AG09309 (cell line): ENCODE measurements around the gene ZNF787.
"Not testable (repeated sequence)": the region's sequence is repeated elsewhere in the genome, so short reads cannot be mapped to it uniquely, and the experiment has no call there.

ENCODE experiments used
- DNase-seq: peaks from one replicate; pipeline ENCODE4 v3.0.0-alpha.2; 2010; ENCODE audit warnings: low read depth
- H3K4me3 ChIP-seq: 2 replicates; pipeline ENCODE4 v1.5.1; 2011; ENCODE audit warnings: mild to moderate bottlenecking, low read depth, low read length, moderate library complexity; ENCODE audit not compliant: control insufficient read depth
- TF ChIP-seq, protein P1 (sequence below): IDR thresholded peaks from 2 replicates; pipeline ENCODE4 v1.5.1; 2011; ENCODE audit warnings: mild to moderate bottlenecking, low read depth, low read length, inconsistent platforms; ENCODE audit not compliant: insufficient read depth, control insufficient read depth; ENCODE audit errors: missing control alignments

The ZNF787 gene

DNA sequence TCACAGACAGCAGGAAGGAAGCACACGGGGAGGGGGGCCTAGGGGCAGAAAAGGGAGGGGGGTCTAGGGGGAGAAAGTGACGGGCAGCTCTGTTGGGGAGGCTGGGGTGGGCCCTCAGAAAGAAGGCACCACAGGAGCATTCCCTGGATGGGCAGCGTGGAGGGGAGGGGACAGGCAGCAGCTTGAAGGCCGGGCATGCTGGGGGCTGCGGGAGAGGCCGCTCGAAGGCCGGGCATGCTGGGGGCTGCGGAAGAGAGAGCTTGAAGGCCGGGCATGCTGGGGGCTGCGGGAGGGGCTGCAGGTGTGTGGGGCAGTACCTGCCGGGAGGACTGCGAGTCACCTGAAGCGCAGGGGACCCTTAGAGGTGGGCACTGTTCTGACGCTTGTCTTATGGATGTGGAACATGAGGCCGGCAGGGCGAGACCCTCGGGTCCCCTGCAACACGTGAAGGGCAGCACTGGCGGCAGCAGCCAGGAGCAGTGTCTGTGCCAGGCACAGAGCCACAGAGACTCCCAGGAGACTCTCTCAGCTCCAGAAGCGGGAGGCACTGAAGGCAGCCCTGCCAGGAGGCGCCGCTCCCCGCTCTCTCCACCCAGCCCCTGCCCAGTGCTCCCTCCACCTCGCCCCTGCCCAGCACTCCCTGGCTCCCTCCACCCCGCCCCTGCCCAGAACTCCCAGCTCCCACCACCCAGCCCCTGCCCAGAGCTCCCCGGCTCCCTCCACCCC is 13.3 kb downstream of the ZNF787 start:
- no peak for DNase-seq
- H3K4me3 ChIP-seq = no peak overlapping the region
- TF ChIP-seq, protein P1, sequence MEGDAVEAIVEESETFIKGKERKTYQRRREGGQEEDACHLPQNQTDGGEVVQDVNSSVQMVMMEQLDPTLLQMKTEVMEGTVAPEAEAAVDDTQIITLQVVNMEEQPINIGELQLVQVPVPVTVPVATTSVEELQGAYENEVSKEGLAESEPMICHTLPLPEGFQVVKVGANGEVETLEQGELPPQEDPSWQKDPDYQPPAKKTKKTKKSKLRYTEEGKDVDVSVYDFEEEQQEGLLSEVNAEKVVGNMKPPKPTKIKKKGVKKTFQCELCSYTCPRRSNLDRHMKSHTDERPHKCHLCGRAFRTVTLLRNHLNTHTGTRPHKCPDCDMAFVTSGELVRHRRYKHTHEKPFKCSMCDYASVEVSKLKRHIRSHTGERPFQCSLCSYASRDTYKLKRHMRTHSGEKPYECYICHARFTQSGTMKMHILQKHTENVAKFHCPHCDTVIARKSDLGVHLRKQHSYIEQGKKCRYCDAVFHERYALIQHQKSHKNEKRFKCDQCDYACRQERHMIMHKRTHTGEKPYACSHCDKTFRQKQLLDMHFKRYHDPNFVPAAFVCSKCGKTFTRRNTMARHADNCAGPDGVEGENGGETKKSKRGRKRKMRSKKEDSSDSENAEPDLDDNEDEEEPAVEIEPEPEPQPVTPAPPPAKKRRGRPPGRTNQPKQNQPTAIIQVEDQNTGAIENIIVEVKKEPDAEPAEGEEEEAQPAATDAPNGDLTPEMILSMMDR = no peak

DNA sequence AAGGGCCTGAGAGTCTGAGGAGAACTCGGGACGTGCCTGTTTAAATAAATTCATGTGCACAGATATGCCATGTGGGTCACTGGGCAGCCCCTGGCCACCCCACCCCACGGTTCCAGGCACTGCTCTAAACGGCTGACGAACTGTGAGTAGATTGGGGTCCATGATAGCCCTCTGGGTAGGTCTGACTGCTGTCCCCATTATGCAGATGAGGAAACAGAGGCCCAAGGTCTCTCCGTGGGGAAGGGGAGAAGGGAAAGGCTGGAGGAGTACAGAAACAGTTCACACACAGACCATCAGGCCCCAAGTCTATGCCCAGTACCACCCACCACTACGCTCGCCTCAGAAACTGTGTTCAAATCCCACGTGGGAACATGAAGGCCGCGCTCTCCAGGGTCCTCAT is 14.1 kb downstream of the ZNF787 start:
- no peak for DNase-seq
- no peak overlapping the region for H3K4me3 ChIP-seq
- TF ChIP-seq, protein P1 = no peak

DNA sequence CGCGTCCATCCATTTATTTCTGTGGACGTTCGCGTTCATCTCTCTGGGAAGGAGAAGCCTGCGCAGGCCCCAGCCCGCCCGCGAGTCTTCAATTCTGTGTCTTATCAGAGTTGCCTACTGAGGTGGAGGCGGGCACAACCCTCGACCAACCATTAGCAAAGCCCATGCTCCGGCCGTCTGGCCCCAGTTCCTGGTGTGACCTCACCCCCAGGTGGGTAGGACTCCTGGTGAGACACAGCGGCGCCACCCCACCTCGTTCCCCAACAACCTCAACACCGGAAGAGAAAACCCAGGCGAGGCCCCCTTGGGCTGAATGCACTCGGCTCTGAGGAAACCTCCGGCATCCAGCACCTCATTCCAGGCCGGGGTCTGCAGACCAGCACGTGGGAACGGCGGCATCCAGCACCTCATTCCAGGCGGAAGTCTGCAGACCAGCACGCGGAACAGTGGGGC is 14.7 kb downstream of the ZNF787 start:
- TF ChIP-seq, protein P1 = no peak
- no peak for DNase-seq
- no peak overlapping the region for H3K4me3 ChIP-seq

DNA sequence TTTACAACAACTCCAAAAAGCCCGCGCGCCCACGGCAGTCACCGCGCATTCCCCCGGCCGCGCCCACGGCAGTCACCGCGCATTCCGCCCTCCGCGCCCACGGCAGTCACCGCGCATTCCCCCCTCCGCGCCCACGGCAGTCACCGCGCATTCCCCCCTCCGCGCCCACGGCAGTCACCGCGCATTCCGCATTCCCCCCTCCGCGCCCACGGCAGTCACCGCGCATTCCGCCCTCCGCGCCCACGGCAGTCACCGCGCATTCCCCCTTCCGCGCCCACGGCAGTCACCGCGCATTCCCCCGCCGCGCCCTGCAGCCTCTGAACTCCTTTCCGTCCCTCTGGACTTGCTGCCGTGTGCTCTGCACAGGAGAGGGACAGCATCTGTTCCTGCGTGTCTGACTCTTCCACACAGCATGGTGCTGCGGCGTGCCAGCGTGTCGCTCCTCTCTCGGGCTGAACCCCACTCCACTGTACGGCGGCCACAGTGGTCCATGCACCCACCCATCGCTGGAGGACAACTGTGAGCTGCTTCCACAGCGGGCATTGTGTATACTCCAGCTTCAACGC is 15.2 kb downstream of the ZNF787 start:
- not testable (repeated sequence) for H3K4me3 ChIP-seq, DNase-seq

DNA sequence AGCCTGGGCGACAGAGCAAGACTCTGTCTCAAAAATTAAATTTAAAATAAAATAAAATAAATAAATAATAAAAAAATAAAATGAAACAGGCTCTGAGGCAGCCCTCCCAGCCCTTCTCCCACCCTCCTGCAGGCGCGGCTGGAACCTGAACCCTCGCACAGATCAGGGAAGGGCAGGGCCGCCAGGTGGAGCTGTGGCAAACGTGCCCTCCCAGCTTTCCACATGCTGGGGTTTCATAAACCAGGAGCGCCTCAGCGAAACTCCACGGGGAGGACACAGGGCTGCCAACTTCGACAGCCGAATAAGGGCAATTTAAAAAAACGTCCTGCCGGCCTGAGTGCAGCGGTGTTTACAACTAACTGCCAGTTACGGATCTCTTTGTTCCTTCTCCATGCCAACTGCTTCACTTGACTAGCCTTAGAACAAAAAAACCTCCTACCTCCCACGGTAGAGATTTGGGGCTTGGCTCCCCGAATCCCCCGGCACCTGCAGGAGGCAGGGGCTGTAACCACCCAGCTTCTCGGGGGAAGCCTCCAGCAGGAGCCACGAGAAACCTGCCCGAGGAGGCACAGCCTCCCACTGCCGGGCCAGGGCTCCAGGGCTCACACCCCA is 15.9 kb downstream of the ZNF787 start:
- DNase-seq = no peak
- TF ChIP-seq, protein P1 = peak; percentile 55
- H3K4me3 ChIP-seq = no peak overlapping the region

DNA sequence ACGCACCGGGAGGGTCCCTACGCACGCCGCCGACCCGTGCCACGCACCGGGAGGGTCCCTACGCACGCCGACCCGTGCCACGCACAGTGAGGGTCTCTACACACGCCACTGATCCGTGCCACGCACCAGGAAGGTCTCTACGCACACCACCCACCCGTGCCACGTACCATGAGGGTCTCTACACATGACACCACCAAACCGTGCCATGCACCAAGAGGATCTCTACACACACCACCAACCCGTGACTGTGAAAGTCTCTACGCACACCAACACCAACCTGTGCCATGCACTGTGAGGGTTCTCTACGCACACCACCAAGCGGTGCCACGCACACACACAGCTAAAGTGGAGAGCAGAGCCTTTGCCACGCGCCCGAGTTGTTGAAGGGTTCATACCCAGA is 16.7 kb downstream of the ZNF787 start:
- no peak overlapping the region for H3K4me3 ChIP-seq
- no peak for DNase-seq
- TF ChIP-seq, protein P1 = no peak

DNA sequence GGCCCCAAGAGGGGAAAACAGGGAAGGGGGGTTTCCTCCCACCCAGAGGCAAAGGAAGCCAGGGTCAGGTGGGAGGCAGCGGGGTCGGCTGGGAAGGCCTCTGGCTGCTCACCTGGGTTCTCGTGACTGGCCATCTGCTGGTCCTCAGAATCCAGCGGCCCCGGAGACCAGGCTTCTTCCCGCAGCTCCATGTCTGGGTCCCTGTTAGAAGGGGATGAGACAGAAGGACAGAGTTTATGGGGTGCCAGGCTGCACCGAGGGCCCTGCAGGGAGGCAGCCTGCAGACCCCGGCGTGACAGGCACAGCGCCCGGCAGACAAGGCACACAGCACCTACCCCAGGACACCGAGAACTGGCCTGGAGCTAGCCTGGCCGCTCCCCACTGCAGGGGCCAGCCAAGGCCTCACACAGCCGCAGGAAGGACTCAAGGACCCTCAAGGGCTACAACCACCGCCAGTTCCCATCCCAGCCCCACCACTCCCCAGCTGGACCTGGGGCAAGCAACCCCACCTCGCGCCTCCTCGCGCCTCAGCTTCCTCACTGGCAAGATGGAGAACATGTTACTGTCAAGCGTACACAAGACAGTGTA is 18.0 kb downstream of the ZNF787 start:
- TF ChIP-seq, protein P1 = no peak
- H3K4me3 ChIP-seq = no peak overlapping the region
- no peak for DNase-seq
